GM23248 (cell line): Measurements from ENCODE around the gene LRSAM1.

Source experiments
- EZH2 ChIP-seq: fragments of 200-600 bp; sonication (generic); IDR thresholded peaks from 2 replicates; pipeline ENCODE4 v1.6.1; 2018; ENCODE audit warnings: antibody characterized with exemption, mild to moderate bottlenecking; ENCODE audit not compliant: insufficient read depth, poor library complexity, severe bottlenecking
- EZH2phosphoT487 ChIP-seq: fragments of 200-600 bp; sonication (generic); IDR thresholded peaks from 2 replicates; pipeline ENCODE4 v1.6.1; 2018; ENCODE audit warnings: antibody characterized with exemption, moderate library complexity, mild to moderate bottlenecking, low read depth; ENCODE audit not compliant: insufficient read depth

- TF ChIP-seq EZH2 (no peak), EZH2phosphoT487 (no peak)
Measured at GRCh38 chr9:127503379-127503921, 52.1 kb downstream of the LRSAM1 start.
